Vagina (tissue), 2 donors: ENCODE data around the gene SDK2. TPM values are rescaled to one million over a fixed set of nuclear protein-coding genes. Genes with fewer than 3 reads are reported as not detected.
"Not testable (repeated sequence)": the region's sequence is repeated elsewhere in the genome, so short reads cannot be mapped to it uniquely, and the experiment has no call there.

Experiments used
- DNase-seq, 2 donors: peaks; one replicate each; pipeline ENCODE4 v3.0.0-alpha.2; 2017; ENCODE audit errors: extremely low spot score in 2 of 2
- H3K27ac ChIP-seq: fragments of 200-600 bp; sonication (generic); one replicate; pipeline ENCODE4 v1.5.1; 2019
- H3K27me3 ChIP-seq: fragments of 200-600 bp; sonication (generic); one replicate; pipeline ENCODE4 v1.5.1; 2019
- H3K36me3 ChIP-seq, 2 donors: fragments of 200-600 bp; sonication (generic); one replicate each; pipeline ENCODE4 v1.5.1; 2017 to 2019
- H3K4me1 ChIP-seq: fragments of 200-600 bp; sonication (generic); one replicate; pipeline ENCODE4 v1.5.1; 2019
- H3K4me3 ChIP-seq, 2 donors: fragments of 200-600 bp; sonication (generic); 1 replicate in 1 of 2; 2 replicates in 1 of 2; pipeline ENCODE4 v1.5.1; 2016 to 2019
- H3K9me3 ChIP-seq: fragments of 200-600 bp; sonication (generic); one replicate; pipeline ENCODE4 v1.5.1; 2019
- POLR2A ChIP-seq, 2 donors: fragments of 450-650 bp; IDR thresholded peaks; one replicate each; pipeline ENCODE4 v1.6.1; 2017; ENCODE audit warnings: antibody characterized with exemption in 2 of 2, mild to moderate bottlenecking in 2 of 2, moderate library complexity in 2 of 2
- POLR2AphosphoS5 ChIP-seq, 2 donors: sonication (generic); formaldehyde crosslinking; IDR thresholded peaks; one replicate each; pipeline ENCODE4 v1.9.0; 2017; ENCODE audit warnings: antibody characterized with exemption in 2 of 2, mild to moderate bottlenecking in 2 of 2, low read depth in 1 of 2; ENCODE audit not compliant: insufficient read depth in 1 of 2
- intact Hi-C: fragments of 100-400 bp; cut with DNase I; formaldehyde crosslinking; loops from one replicate; pipeline ENCODE4 v1.15.1; 2023
- total RNA-seq: library from RNA; depleted of rRNA; stranded (reverse); fragments of >200 nt; gene quantifications from one replicate; pipeline ENCODE4 v1.2.3, GENCODE V29; 2016
- TF ChIP-seq, protein P1 (sequence below), 3 experiments: fragments of 450-650 bp in 2 of 3; fragments of 200-600 bp in 1 of 3; sonication (generic) in 1 of 3; IDR thresholded peaks; one replicate each; pipeline ENCODE4 v1.5.1; 2017 to 2019; ENCODE audit warnings: antibody characterized with exemption in 3 of 3, mild to moderate bottlenecking in 2 of 3, moderate library complexity in 2 of 3

SDK2 gene
- total RNA-seq, 1 donor from 2014 or later, result 1.7 TPM

DNA sequence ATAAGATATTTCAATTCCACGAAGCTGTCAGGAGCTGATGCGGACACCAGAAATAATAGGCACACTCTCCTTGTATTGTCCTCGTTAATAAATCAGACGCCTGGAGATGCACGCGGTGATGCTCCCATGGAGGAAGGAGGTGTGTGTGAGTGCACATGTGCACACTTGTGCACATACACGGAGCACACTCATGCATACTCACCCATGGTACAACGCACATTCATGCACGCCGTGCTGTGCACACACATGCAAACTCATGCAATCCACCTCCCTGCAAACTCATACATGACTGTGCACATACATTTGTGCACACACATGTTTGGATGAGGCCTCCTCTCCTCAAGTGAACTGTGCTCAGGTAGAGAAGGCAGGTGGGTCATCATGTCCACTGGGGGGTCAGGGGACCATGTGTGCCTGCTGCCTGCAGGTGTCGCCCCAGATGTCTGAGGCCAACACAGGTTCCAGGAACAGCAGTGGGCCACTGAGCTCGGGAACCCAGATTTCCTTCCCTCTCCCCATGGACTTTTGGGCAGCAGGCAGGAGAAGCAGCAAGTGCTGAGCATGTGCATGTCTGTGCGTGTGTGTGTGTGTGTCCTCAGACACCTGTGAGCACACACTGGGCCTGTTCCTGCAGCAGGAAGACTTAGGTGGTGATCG lies 165.3 kb downstream of the SDK2 start:
- H3K4me3 ChIP-seq, result no peak overlapping the region
- intact Hi-C loops, result no loop called here
- H3K27me3 ChIP-seq, result no peaks in the 10 kb centered on the region
- peaks cover 7% of the 10 kb centered on the region for H3K4me1 ChIP-seq
- DNase-seq, result no peak
- no peaks in the 10 kb centered on the region for H3K9me3 ChIP-seq
- TF ChIP-seq POLR2AphosphoS5 (IDR thresholded peaks at IDR 0.05; ENCODE audit: insufficient read depth in 1 of 2, low read depth in 1 of 2), result no peak
- TF ChIP-seq, protein P1, sequence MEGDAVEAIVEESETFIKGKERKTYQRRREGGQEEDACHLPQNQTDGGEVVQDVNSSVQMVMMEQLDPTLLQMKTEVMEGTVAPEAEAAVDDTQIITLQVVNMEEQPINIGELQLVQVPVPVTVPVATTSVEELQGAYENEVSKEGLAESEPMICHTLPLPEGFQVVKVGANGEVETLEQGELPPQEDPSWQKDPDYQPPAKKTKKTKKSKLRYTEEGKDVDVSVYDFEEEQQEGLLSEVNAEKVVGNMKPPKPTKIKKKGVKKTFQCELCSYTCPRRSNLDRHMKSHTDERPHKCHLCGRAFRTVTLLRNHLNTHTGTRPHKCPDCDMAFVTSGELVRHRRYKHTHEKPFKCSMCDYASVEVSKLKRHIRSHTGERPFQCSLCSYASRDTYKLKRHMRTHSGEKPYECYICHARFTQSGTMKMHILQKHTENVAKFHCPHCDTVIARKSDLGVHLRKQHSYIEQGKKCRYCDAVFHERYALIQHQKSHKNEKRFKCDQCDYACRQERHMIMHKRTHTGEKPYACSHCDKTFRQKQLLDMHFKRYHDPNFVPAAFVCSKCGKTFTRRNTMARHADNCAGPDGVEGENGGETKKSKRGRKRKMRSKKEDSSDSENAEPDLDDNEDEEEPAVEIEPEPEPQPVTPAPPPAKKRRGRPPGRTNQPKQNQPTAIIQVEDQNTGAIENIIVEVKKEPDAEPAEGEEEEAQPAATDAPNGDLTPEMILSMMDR (IDR thresholded peaks at IDR 0.05), result no peak
- no peak for TF ChIP-seq POLR2A (IDR thresholded peaks at IDR 0.05)
- H3K27ac ChIP-seq, result no peak overlapping the region
- H3K36me3 ChIP-seq, result no peaks in the 10 kb centered on the region

DNA sequence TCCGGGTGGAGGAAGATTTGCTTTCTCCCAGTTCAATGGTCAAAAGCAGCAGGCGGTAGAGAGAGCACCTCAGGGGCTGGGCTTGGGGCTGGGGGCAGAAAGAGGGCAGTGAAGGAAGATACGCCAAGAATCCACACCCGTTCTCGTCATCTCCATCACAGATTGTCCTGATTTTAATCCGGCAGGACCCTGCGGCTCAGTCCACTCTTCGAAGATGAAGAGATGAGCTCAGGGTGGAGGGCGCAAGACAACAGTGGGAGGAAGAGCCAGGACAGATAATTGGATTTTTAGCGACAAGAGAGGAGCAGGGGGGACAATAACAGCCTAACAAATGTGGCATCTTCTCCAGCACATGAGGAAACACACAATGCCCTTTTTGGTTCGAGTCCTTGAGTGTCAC lies 165.9 kb downstream of the SDK2 start:
- no peak for TF ChIP-seq POLR2AphosphoS5 (IDR thresholded peaks at IDR 0.05; ENCODE audit: insufficient read depth in 1 of 2, low read depth in 1 of 2)
- TF ChIP-seq, protein P1 (IDR thresholded peaks at IDR 0.05), result no peak
- TF ChIP-seq POLR2A (IDR thresholded peaks at IDR 0.05), result no peak
- H3K27me3 ChIP-seq, result no peaks in the 10 kb centered on the region
- no peak overlapping the region for H3K4me3 ChIP-seq
- H3K36me3 ChIP-seq, result no peaks in the 10 kb centered on the region
- intact Hi-C loops, result no loop called here
- no peak for DNase-seq
- no peak overlapping the region for H3K27ac ChIP-seq
- H3K4me1 ChIP-seq, result peaks cover 8% of the 10 kb centered on the region
- H3K9me3 ChIP-seq, result no peaks in the 10 kb centered on the region

DNA sequence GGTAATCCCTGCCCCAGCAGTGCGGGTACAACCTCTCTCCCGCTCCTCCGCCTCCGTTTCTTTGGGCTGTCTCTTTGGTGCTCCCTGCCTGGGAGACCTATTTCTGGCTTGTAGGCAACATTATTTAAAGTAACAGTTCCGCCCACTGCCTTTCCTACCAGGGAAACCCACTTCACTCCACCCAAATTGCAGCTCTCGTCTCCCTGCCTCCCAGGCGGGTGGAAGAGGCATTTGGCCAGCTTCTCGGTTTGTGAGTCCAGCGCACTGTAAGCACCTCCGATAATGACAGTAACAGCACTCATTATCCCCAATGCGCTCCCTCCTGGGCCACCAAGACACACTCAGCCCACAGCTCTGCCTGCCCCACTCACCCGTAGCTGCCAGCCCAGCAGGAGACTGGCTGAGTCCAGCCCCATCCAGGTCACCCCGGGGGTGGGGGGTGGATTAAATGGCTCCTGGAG lies 167.3 kb downstream of the SDK2 start:
- DNase-seq, result no peak
- peaks cover 8% of the 10 kb centered on the region for H3K4me1 ChIP-seq
- no peaks in the 10 kb centered on the region for H3K9me3 ChIP-seq
- intact Hi-C loops, result no loop called here
- no peaks in the 10 kb centered on the region for H3K27me3 ChIP-seq
- TF ChIP-seq POLR2AphosphoS5 (IDR thresholded peaks at IDR 0.05; ENCODE audit: insufficient read depth in 1 of 2, low read depth in 1 of 2) (no peak), POLR2A (IDR thresholded peaks at IDR 0.05) (no peak)
- TF ChIP-seq, protein P1 (IDR thresholded peaks at IDR 0.05), result no peak
- H3K36me3 ChIP-seq, result no peaks in the 10 kb centered on the region
- H3K4me3 ChIP-seq, result no peak overlapping the region
- H3K27ac ChIP-seq, result no peak overlapping the region

DNA sequence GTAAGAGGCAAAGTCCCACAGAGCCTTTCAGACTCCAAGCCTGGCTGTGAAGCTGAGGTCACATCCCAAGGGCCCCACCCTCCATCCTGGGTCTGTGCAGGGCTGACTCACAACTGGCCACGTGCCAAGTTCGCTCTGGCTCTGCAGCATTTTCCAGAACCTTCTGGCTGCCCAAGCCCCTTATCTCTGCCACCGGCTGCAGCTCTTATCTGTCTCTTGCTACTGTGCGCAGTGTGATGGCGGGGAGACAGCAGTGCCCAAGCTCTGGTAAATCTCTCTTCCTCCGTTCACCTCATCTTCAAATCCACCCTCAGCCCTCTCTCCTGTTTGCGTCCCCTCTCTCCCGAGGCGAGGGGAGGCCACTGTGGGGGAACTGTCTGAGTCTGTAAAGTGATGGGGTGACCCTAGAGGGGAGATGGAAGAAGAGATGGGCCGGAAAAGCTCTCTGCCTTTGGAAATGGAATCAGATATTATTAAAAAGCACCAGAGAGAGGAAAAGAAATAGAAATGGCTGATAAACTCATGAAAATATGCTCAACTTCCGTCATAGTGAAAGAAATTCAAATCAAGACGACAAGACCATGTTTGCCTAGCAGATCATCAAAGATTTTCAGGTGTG lies 169.8 kb downstream of the SDK2 start:
- Histone ChIP-seq H3K4me3 (no peak overlapping the region), H3K27me3 (no peaks in the 10 kb centered on the region), H3K27ac (no peak overlapping the region), H3K4me1 (peaks cover 8% of the 10 kb centered on the region), H3K36me3 (no peaks in the 10 kb centered on the region), H3K9me3 (no peaks in the 10 kb centered on the region)
- no peak for TF ChIP-seq POLR2A (IDR thresholded peaks at IDR 0.05)
- TF ChIP-seq POLR2AphosphoS5 (IDR thresholded peaks at IDR 0.05; ENCODE audit: insufficient read depth in 1 of 2, low read depth in 1 of 2), result no peak
- TF ChIP-seq, protein P1 (IDR thresholded peaks at IDR 0.05), result no peak
- no peak for DNase-seq
- intact Hi-C loops, result no loop called here

DNA sequence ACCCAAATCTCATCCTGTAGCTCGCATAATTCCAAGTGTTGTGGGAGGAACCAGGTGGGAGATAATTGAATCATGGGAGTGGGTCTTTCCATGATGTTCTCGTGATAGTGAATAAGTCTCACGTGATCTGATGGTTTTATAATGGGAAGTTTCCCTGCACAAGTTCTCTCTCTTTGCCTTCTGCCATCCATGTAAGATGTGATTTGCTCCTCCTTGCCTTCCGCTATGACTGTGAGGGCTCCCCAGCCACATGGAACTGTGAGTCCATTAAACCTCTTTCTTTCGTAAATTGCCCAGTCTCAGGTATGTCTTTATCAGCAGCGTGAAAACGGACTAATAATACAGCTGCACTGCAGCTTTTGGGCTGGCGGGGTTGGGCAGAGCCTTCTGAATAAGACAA lies 171.5 kb downstream of the SDK2 start:
- H3K27ac ChIP-seq, H3K4me1 ChIP-seq, H3K27me3 ChIP-seq, intact Hi-C loops, H3K9me3 ChIP-seq, H3K36me3 ChIP-seq, H3K4me3 ChIP-seq, DNase-seq: not testable (repeated sequence)
